Mononuclear cell (primary cell): ENCODE results near the gene CSRP1. TPM values are rescaled to one million over a fixed set of nuclear protein-coding genes. Genes with fewer than 3 reads are reported as not detected.

Source experiments
- H3K27me3 ChIP-seq: 2 replicates; pipeline ENCODE4 v1.6.0; 2011; ENCODE audit warnings: low read length, control low read depth; ENCODE audit not compliant: insufficient read depth
- H3K4me1 ChIP-seq: 2 replicates; pipeline ENCODE4 v1.5.1; 2011; ENCODE audit warnings: mild to moderate bottlenecking, low read length, control low read depth; ENCODE audit not compliant: insufficient read depth
- H3K4me3 ChIP-seq: 2 replicates; pipeline ENCODE4 v1.5.1; 2011; ENCODE audit warnings: mild to moderate bottlenecking, low read length, moderate library complexity
- H3K9me3 ChIP-seq: 2 replicates; pipeline ENCODE4 v1.5.1; 2011; ENCODE audit warnings: low read depth, mild to moderate bottlenecking, control low read depth, low read length
- total RNA-seq: library from RNA; depleted of rRNA; stranded (reverse); fragments of >200 nt; gene quantifications from one replicate; pipeline ENCODE4 v1.2.3, GENCODE V29; 2012

CSRP1 gene
- total RNA-seq, 1 donor, result 41.2 TPM

- Histone ChIP-seq H3K4me3 (no peak overlapping the region), H3K4me1 (peaks cover 78% of the 10 kb centered on the region), H3K9me3 (no peaks in the 10 kb centered on the region), H3K27me3 (peaks cover 36% of the 10 kb centered on the region)
These were observed 34.2 kb upstream of the CSRP1 start for GRCh38 chr1:201540846-201541735.

GRCh38 chr1:201539561-201540431 lies 32.9 kb upstream of the CSRP1 start:
- peak overlapping the region; percentile 23 for H3K4me3 ChIP-seq
- H3K27me3 ChIP-seq, result peaks cover 38% of the 10 kb centered on the region
- H3K9me3 ChIP-seq, result no peaks in the 10 kb centered on the region
- peaks cover 85% of the 10 kb centered on the region for H3K4me1 ChIP-seq

DNA sequence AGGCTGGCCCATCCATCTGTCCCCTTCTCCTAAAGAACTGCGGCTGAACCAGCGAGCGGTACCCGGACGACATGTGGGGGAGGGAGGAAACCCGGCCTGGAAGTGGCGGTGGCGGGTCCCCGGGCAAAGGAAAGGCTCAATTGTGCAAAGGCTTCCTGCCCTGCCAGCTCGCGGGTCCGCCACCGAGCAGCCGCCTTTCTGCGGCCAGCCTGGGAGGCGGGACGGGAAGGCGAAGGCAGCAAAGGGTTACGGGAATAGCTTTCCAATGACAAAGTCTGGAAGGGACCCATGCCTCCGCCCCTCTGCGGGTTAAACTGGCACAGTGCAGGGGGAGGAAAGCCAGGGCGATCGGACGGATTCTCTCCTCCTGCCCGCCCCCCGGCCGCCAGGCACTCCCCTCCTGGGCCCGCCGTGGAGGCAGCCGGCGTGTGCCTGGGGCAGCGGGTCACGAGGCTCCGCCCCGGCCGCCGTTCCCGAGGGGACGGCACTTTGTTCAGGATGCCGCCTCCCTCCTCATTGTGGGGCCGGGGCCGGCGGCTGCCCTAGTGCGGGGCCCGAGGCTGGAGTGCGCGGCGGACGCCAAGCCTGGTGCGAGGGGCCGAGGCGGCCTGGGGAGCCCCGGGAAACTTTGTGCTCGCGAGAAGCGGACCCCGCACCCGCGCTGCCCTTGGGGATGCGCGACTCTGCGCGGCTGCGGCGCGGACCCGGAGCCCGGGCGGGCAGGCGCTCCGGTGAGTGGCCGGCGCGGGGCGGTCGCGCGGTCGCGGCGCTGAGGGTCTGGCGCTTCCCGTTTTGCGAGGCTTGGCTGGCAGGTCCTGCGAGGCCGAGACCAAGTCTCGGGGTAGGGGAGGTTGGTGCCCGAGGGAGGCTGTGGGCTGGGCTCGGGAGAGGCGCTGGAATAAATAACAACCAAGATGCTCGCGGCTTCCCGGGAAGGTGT lies 32.0 kb upstream of the CSRP1 start, which contains the start of gene NAV1:
Gene NAV1 (plus strand): TSS at position 516 of the 940 bp plus-strand sequence. CDS start 83,758 bp downstream, outside the sequence.
- peaks cover 38% of the 10 kb centered on the region for H3K27me3 ChIP-seq
- H3K4me3 ChIP-seq, result peak within 1 kb of the TSS; percentile 23
- no peaks in the 10 kb centered on the region for H3K9me3 ChIP-seq
- H3K4me1 ChIP-seq, result peaks cover 76% of the 10 kb centered on the region

- H3K9me3 ChIP-seq, result no peaks in the 10 kb centered on the region
- H3K4me1 ChIP-seq, result peaks cover 72% of the 10 kb centered on the region
- no peak overlapping the region for H3K4me3 ChIP-seq
- peaks cover 38% of the 10 kb centered on the region for H3K27me3 ChIP-seq
These were observed 31.1 kb upstream of the CSRP1 start for GRCh38 chr1:201537891-201538611.

DNA sequence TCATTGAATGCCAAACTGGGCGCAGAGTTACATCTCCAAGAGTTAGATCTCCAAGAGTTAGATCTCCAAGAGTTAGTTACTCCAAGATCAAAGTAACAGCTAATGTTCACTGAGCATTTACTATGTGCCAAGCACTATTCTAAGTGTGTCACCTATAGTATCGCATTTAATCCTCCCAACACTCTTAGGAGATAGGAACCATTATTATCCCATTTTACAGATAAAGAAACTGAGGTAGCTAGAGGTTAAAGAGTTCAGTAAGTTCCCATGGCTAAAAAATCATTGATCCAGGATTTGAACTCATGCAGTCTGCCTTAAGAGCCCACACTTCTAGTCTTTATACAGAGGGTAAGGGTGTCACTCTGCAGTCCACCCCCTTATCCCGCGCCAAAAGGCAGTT lies 30.5 kb upstream of the CSRP1 start:
- Histone ChIP-seq H3K9me3 (no peaks in the 10 kb centered on the region), H3K4me1 (peaks cover 66% of the 10 kb centered on the region), H3K27me3 (peaks cover 38% of the 10 kb centered on the region), H3K4me3 (no peak overlapping the region)

GRCh38 chr1:201537028-201537427 lies 30.1 kb upstream of the CSRP1 start:
- peaks cover 36% of the 10 kb centered on the region for H3K27me3 ChIP-seq
- peaks cover 62% of the 10 kb centered on the region for H3K4me1 ChIP-seq
- no peak overlapping the region for H3K4me3 ChIP-seq
- no peaks in the 10 kb centered on the region for H3K9me3 ChIP-seq

- H3K4me3 ChIP-seq, result no peak overlapping the region
- peaks cover 36% of the 10 kb centered on the region for H3K27me3 ChIP-seq
- no peaks in the 10 kb centered on the region for H3K9me3 ChIP-seq
- peaks cover 57% of the 10 kb centered on the region for H3K4me1 ChIP-seq
These were observed 29.6 kb upstream of the CSRP1 start for GRCh38 chr1:201536558-201536957.

- H3K4me3 ChIP-seq, result no peak overlapping the region
- no peaks in the 10 kb centered on the region for H3K9me3 ChIP-seq
- H3K27me3 ChIP-seq, result peaks cover 36% of the 10 kb centered on the region
- peaks cover 52% of the 10 kb centered on the region for H3K4me1 ChIP-seq
These were observed 29.0 kb upstream of the CSRP1 start for GRCh38 chr1:201535919-201536245.

DNA sequence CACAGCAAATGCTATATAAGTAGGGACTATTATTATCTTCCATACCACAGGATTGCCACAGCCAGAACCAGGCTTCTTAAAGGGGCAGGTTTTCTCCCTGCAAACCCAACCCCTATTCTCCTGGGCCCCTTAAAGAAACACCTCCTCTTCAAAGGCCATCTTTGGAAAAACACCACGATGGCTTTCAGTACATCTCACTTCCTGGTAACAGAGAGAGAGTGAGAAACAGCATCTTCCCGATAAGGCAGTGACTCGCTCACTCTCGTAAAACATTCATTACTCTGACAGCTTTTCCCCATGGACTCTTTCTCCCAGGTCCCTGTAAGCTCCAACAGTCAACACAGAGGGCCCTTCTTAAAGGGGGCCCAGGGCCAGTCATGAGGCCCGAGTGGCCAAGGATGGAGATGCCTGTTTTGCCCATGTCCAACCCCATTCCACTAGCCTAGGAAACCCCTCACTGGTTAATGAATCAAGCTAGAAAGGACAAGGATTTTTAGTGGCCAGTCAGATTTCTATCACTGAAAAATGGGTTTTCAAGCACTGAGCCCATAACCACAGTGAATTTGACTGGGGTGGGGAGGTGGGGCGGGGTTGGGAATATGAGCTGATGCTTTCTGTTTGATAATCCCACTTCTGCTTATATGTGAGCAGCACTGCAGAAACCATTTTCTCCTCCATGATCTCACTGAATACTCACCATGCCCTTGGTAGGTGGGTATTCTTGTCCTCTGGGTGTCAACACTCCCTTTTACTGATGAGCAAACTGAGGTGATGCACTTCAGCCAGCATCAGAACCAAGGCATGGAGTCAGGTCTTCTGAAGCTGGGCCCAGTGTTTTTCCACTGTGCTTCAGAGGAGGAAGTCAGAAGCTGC lies 28.4 kb upstream of the CSRP1 start:
- H3K9me3 ChIP-seq, result no peaks in the 10 kb centered on the region
- H3K4me3 ChIP-seq, result no peak overlapping the region
- H3K27me3 ChIP-seq, result peaks cover 32% of the 10 kb centered on the region

GRCh38 chr1:201533836-201534235 lies 26.9 kb upstream of the CSRP1 start:
- H3K4me3 ChIP-seq, result no peak overlapping the region

More for the DNA sequence above, 28.4 kb upstream of the CSRP1 start:
- peaks cover 46% of the 10 kb centered on the region for H3K4me1 ChIP-seq

DNA sequence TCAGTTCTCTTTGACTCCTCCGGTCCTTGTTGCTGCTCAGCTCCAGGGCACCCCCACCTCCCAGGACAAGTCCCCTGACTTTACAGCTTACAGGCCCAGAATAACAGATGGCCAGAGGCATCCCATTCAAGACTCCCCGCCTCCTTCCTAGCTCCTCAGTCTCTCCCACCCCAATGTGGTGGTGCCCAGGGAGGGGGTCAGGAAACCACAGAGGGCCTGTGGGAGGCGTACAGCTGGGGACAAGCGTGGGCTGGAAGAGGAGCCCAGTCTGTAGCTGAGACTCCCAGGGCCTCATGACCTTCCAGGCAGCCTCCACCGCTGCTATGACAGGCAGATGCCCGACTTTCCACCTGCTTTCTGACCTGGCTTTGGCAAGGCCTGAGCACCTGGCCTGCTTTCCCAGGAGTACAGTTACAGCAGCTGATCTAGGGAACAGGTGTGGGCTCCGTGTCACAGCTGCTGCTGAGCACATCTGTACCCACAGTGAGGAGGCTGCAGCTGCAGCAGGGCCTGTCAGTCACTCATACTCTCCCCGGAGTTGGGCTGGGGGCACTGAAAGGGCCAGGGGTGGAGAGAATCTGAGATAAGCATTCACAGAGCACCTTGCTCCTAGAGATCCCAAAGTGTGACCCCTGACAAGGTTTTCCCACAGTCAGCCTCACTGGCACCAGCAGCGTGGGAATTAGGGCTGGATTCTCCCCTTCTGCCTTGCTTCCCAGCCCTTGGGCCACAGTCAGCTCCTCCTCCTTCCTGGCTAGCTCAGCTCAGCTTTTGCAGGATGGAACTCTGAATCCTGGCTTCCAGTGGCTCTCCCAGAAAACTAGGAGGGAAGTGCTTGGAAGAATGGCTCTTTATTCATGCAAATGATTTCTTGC lies 24.9 kb upstream of the CSRP1 start:
- no peak overlapping the region for H3K4me3 ChIP-seq
- no peaks in the 10 kb centered on the region for H3K9me3 ChIP-seq
- H3K27me3 ChIP-seq, result peaks cover 3% of the 10 kb centered on the region
- H3K4me1 ChIP-seq, result peaks cover 20% of the 10 kb centered on the region

More at GRCh38 chr1:201533836-201534235, 26.9 kb upstream of the CSRP1 start:
- Histone ChIP-seq H3K9me3 (no peaks in the 10 kb centered on the region), H3K27me3 (peaks cover 21% of the 10 kb centered on the region), H3K4me1 (peaks cover 32% of the 10 kb centered on the region)

DNA sequence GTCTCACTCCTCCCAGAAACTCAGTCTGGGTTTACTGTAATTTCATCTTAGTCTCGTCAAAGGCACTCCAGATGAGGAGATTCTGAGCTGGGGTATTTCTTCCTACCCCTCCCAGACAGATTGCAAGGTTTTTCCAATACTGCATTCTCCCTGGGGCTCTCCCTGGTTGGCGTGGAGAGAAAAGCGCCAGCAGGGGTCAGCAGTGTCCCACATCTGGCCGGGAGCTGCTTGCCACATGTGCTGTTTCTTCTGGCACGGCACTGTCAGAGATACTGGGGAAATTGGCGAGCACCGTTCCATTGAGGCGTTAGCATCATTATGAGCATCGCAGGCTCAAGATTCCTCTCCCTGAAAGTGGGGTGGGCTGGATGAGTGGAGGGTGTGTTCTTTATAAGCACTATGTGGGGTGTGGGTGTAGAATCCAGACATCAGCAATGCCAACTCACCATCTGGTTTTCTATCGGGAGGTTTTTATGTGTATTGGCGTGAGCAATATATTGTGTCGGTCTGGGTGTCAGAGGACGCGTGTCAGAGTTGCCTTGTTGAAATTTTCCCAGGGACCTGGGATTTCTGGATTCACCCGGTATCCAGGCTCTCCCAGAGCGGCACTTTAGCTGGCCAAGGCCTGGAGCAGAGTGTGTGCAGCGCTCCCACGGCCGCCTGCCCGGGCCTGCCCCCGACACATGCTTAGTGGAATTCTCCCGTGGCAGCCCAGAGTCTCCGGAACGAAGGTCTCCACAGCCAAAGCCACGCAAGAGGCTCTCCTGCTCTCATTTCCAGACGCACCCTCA lies 24.0 kb upstream of the CSRP1 start:
- Histone ChIP-seq H3K4me1 (peaks cover 12% of the 10 kb centered on the region), H3K4me3 (no peak overlapping the region), H3K9me3 (no peaks in the 10 kb centered on the region), H3K27me3 (peaks cover 2% of the 10 kb centered on the region)
